ENCODE measurements around the gene HS6ST3.

DNA sequence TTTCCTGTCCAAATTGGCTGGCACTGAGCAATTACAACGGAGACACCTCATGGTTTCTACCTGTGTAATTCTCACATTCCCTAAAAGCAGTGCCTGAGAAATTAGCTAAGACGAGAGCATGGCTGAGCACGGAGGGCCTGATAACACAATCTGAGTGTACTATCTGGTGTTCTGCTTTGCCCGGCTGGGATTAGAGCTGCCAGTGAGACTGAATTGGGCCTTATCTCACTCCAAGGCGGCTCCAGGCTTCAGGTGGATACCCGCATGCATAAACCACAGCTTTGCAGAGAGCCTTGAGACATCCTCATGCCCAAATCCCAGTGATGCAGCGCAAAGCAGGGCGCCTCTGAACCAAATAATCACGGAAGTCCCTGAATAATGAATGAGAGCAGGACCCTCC, 732.1 kb downstream of the HS6ST3 start:
- TF ChIP-seq EZH2 (IDR thresholded peaks at IDR 0.05; ENCODE audit: borderline replicate concordance, low read depth, low read length), result no peak
- TF ChIP-seq SMAD1 (IDR thresholded peaks at IDR 0.05; ENCODE audit: low read depth, low read length, partially characterized antibody), result no peak
- TF ChIP-seq RFX5 (IDR thresholded peaks at IDR 0.05; ENCODE audit: low read depth, low read length), result no peak
- TF ChIP-seq POLR2A (conservative IDR thresholded peaks at IDR 0.05), result no peak
- TF ChIP-seq KDM1A (IDR thresholded peaks at IDR 0.05), result no peak
- no peak for TF ChIP-seq NR1H2 (CRISPR knock-in tag; IDR thresholded peaks at IDR 0.05)
- TF ChIP-seq, protein P1, sequence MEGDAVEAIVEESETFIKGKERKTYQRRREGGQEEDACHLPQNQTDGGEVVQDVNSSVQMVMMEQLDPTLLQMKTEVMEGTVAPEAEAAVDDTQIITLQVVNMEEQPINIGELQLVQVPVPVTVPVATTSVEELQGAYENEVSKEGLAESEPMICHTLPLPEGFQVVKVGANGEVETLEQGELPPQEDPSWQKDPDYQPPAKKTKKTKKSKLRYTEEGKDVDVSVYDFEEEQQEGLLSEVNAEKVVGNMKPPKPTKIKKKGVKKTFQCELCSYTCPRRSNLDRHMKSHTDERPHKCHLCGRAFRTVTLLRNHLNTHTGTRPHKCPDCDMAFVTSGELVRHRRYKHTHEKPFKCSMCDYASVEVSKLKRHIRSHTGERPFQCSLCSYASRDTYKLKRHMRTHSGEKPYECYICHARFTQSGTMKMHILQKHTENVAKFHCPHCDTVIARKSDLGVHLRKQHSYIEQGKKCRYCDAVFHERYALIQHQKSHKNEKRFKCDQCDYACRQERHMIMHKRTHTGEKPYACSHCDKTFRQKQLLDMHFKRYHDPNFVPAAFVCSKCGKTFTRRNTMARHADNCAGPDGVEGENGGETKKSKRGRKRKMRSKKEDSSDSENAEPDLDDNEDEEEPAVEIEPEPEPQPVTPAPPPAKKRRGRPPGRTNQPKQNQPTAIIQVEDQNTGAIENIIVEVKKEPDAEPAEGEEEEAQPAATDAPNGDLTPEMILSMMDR (IDR thresholded peaks at IDR 0.05 in 2 of 3, conservative IDR thresholded peaks at IDR 0.05 in 1 of 3; ENCODE audit: insufficient read depth in 2 of 3, low read depth in 1 of 3, low read length in 3 of 3), result no peak
- TF ChIP-seq BHLHE40 (IDR thresholded peaks at IDR 0.05; ENCODE audit: low read length), result no peak
- TF ChIP-seq NCOA1 (IDR thresholded peaks at IDR 0.05; ENCODE audit: low read depth), result no peak
- TF ChIP-seq, protein P2, sequence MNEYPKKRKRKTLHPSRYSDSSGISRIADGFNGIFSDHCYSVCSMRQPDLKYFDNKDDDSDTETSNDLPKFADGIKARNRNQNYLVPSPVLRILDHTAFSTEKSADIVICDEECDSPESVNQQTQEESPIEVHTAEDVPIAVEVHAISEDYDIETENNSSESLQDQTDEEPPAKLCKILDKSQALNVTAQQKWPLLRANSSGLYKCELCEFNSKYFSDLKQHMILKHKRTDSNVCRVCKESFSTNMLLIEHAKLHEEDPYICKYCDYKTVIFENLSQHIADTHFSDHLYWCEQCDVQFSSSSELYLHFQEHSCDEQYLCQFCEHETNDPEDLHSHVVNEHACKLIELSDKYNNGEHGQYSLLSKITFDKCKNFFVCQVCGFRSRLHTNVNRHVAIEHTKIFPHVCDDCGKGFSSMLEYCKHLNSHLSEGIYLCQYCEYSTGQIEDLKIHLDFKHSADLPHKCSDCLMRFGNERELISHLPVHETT (CRISPR knock-in tag; conservative IDR thresholded peaks at IDR 0.05 in 1 of 2, IDR thresholded peaks at IDR 0.05 in 1 of 2), result no peak
- TF ChIP-seq MEF2D (tag; conservative IDR thresholded peaks at IDR 0.05; ENCODE audit: low read depth), result no peak
